ENCODE data around the gene DRC3.
A peak's percentile ranks its signal among the peaks of the same experiment; 100 is the strongest.

The DRC3 gene

DNA sequence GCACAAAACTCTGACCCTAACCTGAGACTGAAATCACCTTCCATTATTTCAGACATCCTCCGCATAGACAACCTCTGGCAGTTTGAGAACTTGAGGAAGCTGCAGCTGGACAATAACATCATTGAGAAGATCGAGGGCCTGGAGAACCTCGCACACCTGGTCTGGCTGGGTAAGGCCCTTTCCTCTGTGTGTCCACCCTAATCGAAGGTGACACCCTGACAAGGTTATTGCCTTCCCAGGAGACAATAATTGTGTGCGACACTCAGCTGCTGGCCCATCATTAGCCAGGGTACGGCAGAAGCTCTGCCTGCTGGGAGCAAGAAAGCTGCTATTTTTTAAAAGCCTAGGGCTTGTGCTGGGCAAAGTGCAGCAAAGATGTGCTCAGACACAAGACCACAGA, 11.1 kb downstream of the DRC3 start:
- Histone ChIP-seq H3K9ac (ENCODE audit: low read length) (no peak overlapping the region), H3F3A (ENCODE audit: insufficient read depth, low read length) (no peaks in the 10 kb centered on the region), H2AFZ (ENCODE audit: low read length) (no peak overlapping the region), H3K27ac (ENCODE audit: low read length) (no peak overlapping the region), H3K9me2 (replicated peaks; ENCODE audit: insufficient read depth, low read length) (no peaks in the 10 kb centered on the region), H3K27me3 (replicated peaks; ENCODE audit: insufficient read depth, low read length) (no peaks in the 10 kb centered on the region), H3K79me2 (ENCODE audit: low read length) (no peaks in the 10 kb centered on the region), H4K20me1 (ENCODE audit: insufficient read depth, low read length) (no peaks in the 10 kb centered on the region), H3K36me3 (replicated peaks; ENCODE audit: insufficient read depth, low read length) (no peaks in the 10 kb centered on the region), H3K9me3 (replicated peaks; ENCODE audit: insufficient read depth, low read length) (no peaks in the 10 kb centered on the region), H3K4me3 (ENCODE audit: low read length) (no peak overlapping the region), H3K4me1 (ENCODE audit: low read length) (no peaks in the 10 kb centered on the region), H3K4me2 (ENCODE audit: low read depth, low read length) (no peak overlapping the region)
- no peak for TF ChIP-seq EZH2phosphoT487 (IDR thresholded peaks at IDR 0.05; ENCODE audit: low read length)
- no peak for TF ChIP-seq CTCF (IDR thresholded peaks at IDR 0.05; ENCODE audit: low read length)
- TF ChIP-seq EZH2 (optimal IDR thresholded peaks at IDR 0.05; ENCODE audit: low read depth, low read length) = no peak
- no peak for DNase-seq

GRCh38 chr17:17985153-17985552, 12.5 kb downstream of the DRC3 start:
- no peaks in the 10 kb centered on the region for H3K79me2 ChIP-seq (ENCODE audit: low read length)
- H3K9me2 ChIP-seq (replicated peaks; ENCODE audit: insufficient read depth, low read length) = no peaks in the 10 kb centered on the region
- no peak overlapping the region for H2AFZ ChIP-seq (ENCODE audit: low read length)
- H4K20me1 ChIP-seq (ENCODE audit: insufficient read depth, low read length) = no peaks in the 10 kb centered on the region
- no peak overlapping the region for H3K4me3 ChIP-seq (ENCODE audit: low read length)
- no peaks in the 10 kb centered on the region for H3K4me1 ChIP-seq (ENCODE audit: low read length)
- H3K9ac ChIP-seq (ENCODE audit: low read length) = no peak overlapping the region
- TF ChIP-seq CTCF (IDR thresholded peaks at IDR 0.05; ENCODE audit: low read length) (no peak), EZH2phosphoT487 (IDR thresholded peaks at IDR 0.05; ENCODE audit: low read length) (no peak), EZH2 (optimal IDR thresholded peaks at IDR 0.05; ENCODE audit: low read depth, low read length) (no peak)
- H3K27ac ChIP-seq (ENCODE audit: low read length) = no peak overlapping the region
- H3K27me3 ChIP-seq (replicated peaks; ENCODE audit: insufficient read depth, low read length) = no peaks in the 10 kb centered on the region
- DNase-seq = no peak
- no peaks in the 10 kb centered on the region for H3K36me3 ChIP-seq (replicated peaks; ENCODE audit: insufficient read depth, low read length)
- H3K9me3 ChIP-seq (replicated peaks; ENCODE audit: insufficient read depth, low read length) = no peaks in the 10 kb centered on the region
- no peaks in the 10 kb centered on the region for H3F3A ChIP-seq (ENCODE audit: insufficient read depth, low read length)
- H3K4me2 ChIP-seq (ENCODE audit: low read depth, low read length) = no peak overlapping the region

- H4K20me1 ChIP-seq (ENCODE audit: insufficient read depth, low read length) = no peaks in the 10 kb centered on the region
- no peak overlapping the region for H2AFZ ChIP-seq (ENCODE audit: low read length)
- H3K79me2 ChIP-seq (ENCODE audit: low read length) = no peaks in the 10 kb centered on the region
- no peaks in the 10 kb centered on the region for H3K36me3 ChIP-seq (replicated peaks; ENCODE audit: insufficient read depth, low read length)
- H3K27ac ChIP-seq (ENCODE audit: low read length) = no peak overlapping the region
- H3K9me2 ChIP-seq (replicated peaks; ENCODE audit: insufficient read depth, low read length) = no peaks in the 10 kb centered on the region
- DNase-seq = no peak
- H3F3A ChIP-seq (ENCODE audit: insufficient read depth, low read length) = no peaks in the 10 kb centered on the region
- no peaks in the 10 kb centered on the region for H3K4me1 ChIP-seq (ENCODE audit: low read length)
- no peak overlapping the region for H3K4me2 ChIP-seq (ENCODE audit: low read depth, low read length)
- H3K4me3 ChIP-seq (ENCODE audit: low read length) = no peak overlapping the region
- TF ChIP-seq CTCF (IDR thresholded peaks at IDR 0.05; ENCODE audit: low read length) (0 out of 2 replicates have a peak, but pooled peaks have one; percentile 14), EZH2phosphoT487 (IDR thresholded peaks at IDR 0.05; ENCODE audit: low read length) (no peak), EZH2 (optimal IDR thresholded peaks at IDR 0.05; ENCODE audit: low read depth, low read length) (no peak)
- H3K9ac ChIP-seq (ENCODE audit: low read length) = no peak overlapping the region
- no peaks in the 10 kb centered on the region for H3K9me3 ChIP-seq (replicated peaks; ENCODE audit: insufficient read depth, low read length)
- no peaks in the 10 kb centered on the region for H3K27me3 ChIP-seq (replicated peaks; ENCODE audit: insufficient read depth, low read length)
These were observed 12.9 kb downstream of the DRC3 start for GRCh38 chr17:17985555-17985954.
